HG03280 (cell line): ENCODE results near the gene SPECC1L.
"Not testable (repeated sequence)": the region's sequence is repeated elsewhere in the genome, so short reads cannot be mapped to it uniquely, and the experiment has no call there.

Source experiments
- ATAC-seq: cut with Tn5 transposase; IDR thresholded peaks from one replicate; pipeline ENCODE4 v1.9.1; 2021; ENCODE audit warnings: mild to moderate bottlenecking, moderate library complexity; ENCODE audit not compliant: unreplicated experiment

The SPECC1L gene

GRCh38 chr22:24282401-24282800 lies 11.8 kb downstream of the SPECC1L start:
- no peak for ATAC-seq

- no peak for ATAC-seq
These were observed 14.1 kb downstream of the SPECC1L start for GRCh38 chr22:24284747-24285203.

- no peak for ATAC-seq
These were observed 14.6 kb downstream of the SPECC1L start for GRCh38 chr22:24285245-24285644.

- not testable (repeated sequence) for ATAC-seq
These were observed 16.6 kb downstream of the SPECC1L start for GRCh38 chr22:24287212-24287611.

- not testable (repeated sequence) for ATAC-seq
These were observed 17.2 kb downstream of the SPECC1L start for GRCh38 chr22:24287801-24288200.

GRCh38 chr22:24289114-24289513 lies 18.5 kb downstream of the SPECC1L start:
- ATAC-seq: no peak

GRCh38 chr22:24289741-24290163 lies 19.1 kb downstream of the SPECC1L start:
- no peak for ATAC-seq

GRCh38 chr22:24290459-24290858 lies 19.8 kb downstream of the SPECC1L start:
- ATAC-seq: no peak

GRCh38 chr22:24291515-24292201 lies 21.0 kb downstream of the SPECC1L start:
- no peak for ATAC-seq

GRCh38 chr22:24292202-24292830 lies 21.7 kb downstream of the SPECC1L start:
- ATAC-seq: not testable (repeated sequence)

GRCh38 chr22:24294913-24295312 lies 24.3 kb downstream of the SPECC1L start:
- not testable (repeated sequence) for ATAC-seq

GRCh38 chr22:24298497-24299155 lies 28.0 kb downstream of the SPECC1L start:
- not testable (repeated sequence) for ATAC-seq

- ATAC-seq: not testable (repeated sequence)
These were observed 29.9 kb downstream of the SPECC1L start for GRCh38 chr22:24300522-24300921.

- no peak for ATAC-seq
These were observed 32.0 kb downstream of the SPECC1L start for GRCh38 chr22:24302591-24302990.

GRCh38 chr22:24303007-24303406 lies 32.4 kb downstream of the SPECC1L start:
- no peak for ATAC-seq

- no peak for ATAC-seq
These were observed 33.5 kb downstream of the SPECC1L start for GRCh38 chr22:24304062-24304675.

- no peak for ATAC-seq
These were observed 34.6 kb downstream of the SPECC1L start for GRCh38 chr22:24305260-24305692.

GRCh38 chr22:24310969-24311368 lies 40.3 kb downstream of the SPECC1L start:
- no peak for ATAC-seq

GRCh38 chr22:24315367-24315966 lies 44.8 kb downstream of the SPECC1L start:
- no peak for ATAC-seq

- not testable (repeated sequence) for ATAC-seq
These were observed 45.6 kb downstream of the SPECC1L start for GRCh38 chr22:24316264-24316663.

GRCh38 chr22:24317511-24317910 lies 46.9 kb downstream of the SPECC1L start:
- not testable (repeated sequence) for ATAC-seq
